Liver (tissue), 9 donors: ENCODE results near the gene PPP1CC. TPM values are rescaled to one million over a fixed set of nuclear protein-coding genes. Genes with fewer than 3 reads are reported as not detected.

ENCODE experiments used
- DNase-seq: peaks from one replicate; pipeline ENCODE4 v3.0.0-alpha.2; 2017; ENCODE audit warnings: low spot score
- H3K27ac ChIP-seq, 2 donors: one replicate each; pipeline ENCODE4 v1.7.0; 2013; ENCODE audit warnings: inconsistent platforms in 2 of 2, low read length in 2 of 2, control low read depth in 1 of 2, low read depth in 1 of 2, mild to moderate bottlenecking in 1 of 2
- H3K27me3 ChIP-seq, 4 donors: one replicate each; pipeline versions ENCODE4 v1.6.1 to v1.7.0; 2013; ENCODE audit warnings: low read length in 3 of 4, inconsistent platforms in 1 of 4, mild to moderate bottlenecking in 1 of 4, moderate library complexity in 1 of 4; ENCODE audit not compliant: control insufficient read depth in 4 of 4, insufficient read depth in 4 of 4
- H3K36me3 ChIP-seq, 4 donors: one replicate each; pipeline versions ENCODE4 v1.6.1 to v1.7.0; 2013; ENCODE audit warnings: low read length in 3 of 4, mild to moderate bottlenecking in 3 of 4, low read depth in 1 of 4, moderate library complexity in 1 of 4; ENCODE audit not compliant: control insufficient read depth in 4 of 4, insufficient read depth in 3 of 4
- H3K4me1 ChIP-seq, 4 donors: one replicate each; pipeline versions ENCODE4 v1.6.1 to v1.7.0; 2013; ENCODE audit warnings: low read length in 3 of 4, mild to moderate bottlenecking in 3 of 4, moderate library complexity in 1 of 4; ENCODE audit not compliant: control insufficient read depth in 4 of 4, insufficient read depth in 4 of 4
- H3K4me3 ChIP-seq, 3 donors: one replicate each; pipeline versions ENCODE4 v1.6.1 to v1.7.0; 2013; ENCODE audit warnings: low read length in 3 of 3, control low read depth in 1 of 3, low read depth in 1 of 3, mild to moderate bottlenecking in 1 of 3
- H3K9ac ChIP-seq, 2 donors: one replicate each; pipeline ENCODE4 v1.7.0; 2013; ENCODE audit warnings: low read length in 2 of 2, mild to moderate bottlenecking in 2 of 2, moderate library complexity in 2 of 2, control low read depth in 1 of 2, low read depth in 1 of 2
- H3K9me3 ChIP-seq, 4 donors: one replicate each; pipeline versions ENCODE4 v1.6.1 to v1.7.0; 2013; ENCODE audit warnings: low read length in 3 of 4; ENCODE audit not compliant: control insufficient read depth in 4 of 4
- GABPA ChIP-seq, 2 donors: IDR thresholded peaks in 1 of 2; conservative IDR thresholded peaks in 1 of 2; 2 replicates each; pipeline ENCODE4 v1.6.1; 2016; ENCODE audit warnings: antibody characterized with exemption in 2 of 2, mild to moderate bottlenecking in 1 of 2, moderate library complexity in 1 of 2
- HNF4A ChIP-seq, 2 donors: conservative IDR thresholded peaks; 2 replicates each; pipeline ENCODE4 v1.6.1; 2016; ENCODE audit warnings: antibody characterized with exemption in 2 of 2, mild to moderate bottlenecking in 2 of 2
- HNF4G ChIP-seq: IDR thresholded peaks from 2 replicates; pipeline ENCODE4 v1.6.1; 2016; ENCODE audit warnings: antibody characterized with exemption
- JUND ChIP-seq, 2 donors: IDR thresholded peaks; 2 replicates each; pipeline ENCODE4 v1.6.1; 2016; ENCODE audit warnings: antibody characterized with exemption in 2 of 2
- NR2F2 ChIP-seq: IDR thresholded peaks from 2 replicates; pipeline ENCODE4 v1.6.1; 2016; ENCODE audit warnings: antibody characterized with exemption
- RAD21 ChIP-seq, 2 donors: IDR thresholded peaks; 2 replicates each; pipeline ENCODE4 v1.6.1; 2016; ENCODE audit warnings: antibody characterized with exemption in 2 of 2, mild to moderate bottlenecking in 2 of 2
- REST ChIP-seq: IDR thresholded peaks from 2 replicates; pipeline ENCODE4 v1.6.1; 2016; ENCODE audit warnings: antibody characterized with exemption, mild to moderate bottlenecking
- RXRA ChIP-seq, 2 donors: IDR thresholded peaks; 2 replicates each; pipeline ENCODE4 v1.6.1; 2017 to 2018; ENCODE audit warnings: antibody characterized with exemption in 2 of 2, mild to moderate bottlenecking in 1 of 2
- TAF1 ChIP-seq: conservative IDR thresholded peaks from 2 replicates; pipeline ENCODE4 v1.6.1; 2016; ENCODE audit warnings: antibody characterized with exemption, mild to moderate bottlenecking
- WGBS: extraction: QIAGEN DNeasy Blood & Tissue Kit; methylation state at CpG from one replicate; pipeline ENCODE4 v1.1.7; 2013; 5-methylcytosine and 5-hydroxymethylcytosine counted together
- polyA plus RNA-seq, 2 donors: library from polyadenylated mRNA; stranded (reverse) in 1 of 2; unstranded in 1 of 2; fragments of 200-250 nt in 1 of 2; fragments of >200 nt in 1 of 2; fragmentation: Nextera tagmentation in 1 of 2; extraction: Ambion mirVana in 1 of 2; gene quantifications; one replicate each; pipeline versions ENCODE4 v1.2.1 to v1.2.3, GENCODE V29; 2013 to 2015
- total RNA-seq, 2 donors: library from RNA; depleted of rRNA; stranded (reverse); fragments of >200 nt; gene quantifications; one replicate each; pipeline ENCODE4 v1.2.3, GENCODE V29; 2014
- TF ChIP-seq, protein P1 (sequence below): fragments of 150-350 bp; IDR thresholded peaks from 2 replicates; pipeline ENCODE4 v1.5.1; 2017; ENCODE audit warnings: improper control_type of control experiment, low read depth, low read length; ENCODE audit not compliant: missing input control
- TF ChIP-seq, protein P2 (sequence below): IDR thresholded peaks from 2 replicates; pipeline ENCODE4 v1.6.1; 2016; ENCODE audit warnings: antibody characterized with exemption
- TF ChIP-seq, protein P3 (sequence below): IDR thresholded peaks from 2 replicates; pipeline ENCODE4 v1.6.1; 2016; ENCODE audit warnings: antibody characterized with exemption
- TF ChIP-seq, protein P4 (sequence below): IDR thresholded peaks from 2 replicates; pipeline ENCODE4 v1.6.1; 2016; ENCODE audit warnings: antibody characterized with exemption
- donor health status: healthy.
- donor health status: healthy.
- donor health status: healthy.
- donor health status: healthy.
- donor health status: healthy.

PPP1CC gene
- total and polyA plus RNA-seq, 4 donors, result 22.1 to 73.2 (median 36.0) TPM

GRCh38 chr12:110786012-110786411, 43.3 kb upstream of the PPP1CC start:
- Histone ChIP-seq H3K4me1 (no peaks in the 10 kb centered on the region), H3K27ac (no peak overlapping the region), H3K9me3 (no peaks in the 10 kb centered on the region), H3K27me3 (no peaks in the 10 kb centered on the region), H3K36me3 (no peaks in the 10 kb centered on the region), H3K9ac (no peak overlapping the region), H3K4me3 (no peak overlapping the region)
- DNase-seq, result no peak
- whole genome bisulfite sequencing, result 87% methylated on average over 7 of the region's 7 CpGs
- TF ChIP-seq, protein P1, sequence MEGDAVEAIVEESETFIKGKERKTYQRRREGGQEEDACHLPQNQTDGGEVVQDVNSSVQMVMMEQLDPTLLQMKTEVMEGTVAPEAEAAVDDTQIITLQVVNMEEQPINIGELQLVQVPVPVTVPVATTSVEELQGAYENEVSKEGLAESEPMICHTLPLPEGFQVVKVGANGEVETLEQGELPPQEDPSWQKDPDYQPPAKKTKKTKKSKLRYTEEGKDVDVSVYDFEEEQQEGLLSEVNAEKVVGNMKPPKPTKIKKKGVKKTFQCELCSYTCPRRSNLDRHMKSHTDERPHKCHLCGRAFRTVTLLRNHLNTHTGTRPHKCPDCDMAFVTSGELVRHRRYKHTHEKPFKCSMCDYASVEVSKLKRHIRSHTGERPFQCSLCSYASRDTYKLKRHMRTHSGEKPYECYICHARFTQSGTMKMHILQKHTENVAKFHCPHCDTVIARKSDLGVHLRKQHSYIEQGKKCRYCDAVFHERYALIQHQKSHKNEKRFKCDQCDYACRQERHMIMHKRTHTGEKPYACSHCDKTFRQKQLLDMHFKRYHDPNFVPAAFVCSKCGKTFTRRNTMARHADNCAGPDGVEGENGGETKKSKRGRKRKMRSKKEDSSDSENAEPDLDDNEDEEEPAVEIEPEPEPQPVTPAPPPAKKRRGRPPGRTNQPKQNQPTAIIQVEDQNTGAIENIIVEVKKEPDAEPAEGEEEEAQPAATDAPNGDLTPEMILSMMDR, result no peak
- no peak for TF ChIP-seq NR2F2
- TF ChIP-seq RAD21 (IDR thresholded peaks at IDR 0.05), result no peak
- no peak for TF ChIP-seq JUND (IDR thresholded peaks at IDR 0.05)

DNA sequence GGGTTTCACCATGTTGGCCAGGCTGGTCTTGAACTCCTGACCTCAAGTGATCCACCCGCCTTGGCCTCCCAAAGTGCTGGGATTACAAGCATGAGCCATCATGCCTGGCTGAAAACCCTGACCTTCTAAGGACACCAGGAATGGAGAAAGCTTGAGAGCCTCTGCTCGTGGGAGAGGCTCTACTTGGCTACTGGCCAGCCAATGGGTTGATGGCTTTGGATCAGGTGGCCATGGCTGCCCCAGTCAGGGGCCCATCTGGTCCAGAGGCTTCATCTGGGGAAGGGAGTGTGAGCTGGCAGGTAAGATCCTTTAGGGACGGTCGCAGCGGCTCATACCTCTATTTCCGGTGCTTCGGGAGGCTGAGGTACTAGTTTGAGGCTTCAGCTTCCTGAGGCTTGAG, 42.5 kb upstream of the PPP1CC start:
- H3K9me3 ChIP-seq, result no peaks in the 10 kb centered on the region
- no peak overlapping the region for H3K27ac ChIP-seq
- no peak for DNase-seq
- no peak overlapping the region for H3K4me3 ChIP-seq
- no peaks in the 10 kb centered on the region for H3K4me1 ChIP-seq
- H3K27me3 ChIP-seq, result no peaks in the 10 kb centered on the region
- no peak overlapping the region for H3K9ac ChIP-seq
- TF ChIP-seq, protein P2, sequence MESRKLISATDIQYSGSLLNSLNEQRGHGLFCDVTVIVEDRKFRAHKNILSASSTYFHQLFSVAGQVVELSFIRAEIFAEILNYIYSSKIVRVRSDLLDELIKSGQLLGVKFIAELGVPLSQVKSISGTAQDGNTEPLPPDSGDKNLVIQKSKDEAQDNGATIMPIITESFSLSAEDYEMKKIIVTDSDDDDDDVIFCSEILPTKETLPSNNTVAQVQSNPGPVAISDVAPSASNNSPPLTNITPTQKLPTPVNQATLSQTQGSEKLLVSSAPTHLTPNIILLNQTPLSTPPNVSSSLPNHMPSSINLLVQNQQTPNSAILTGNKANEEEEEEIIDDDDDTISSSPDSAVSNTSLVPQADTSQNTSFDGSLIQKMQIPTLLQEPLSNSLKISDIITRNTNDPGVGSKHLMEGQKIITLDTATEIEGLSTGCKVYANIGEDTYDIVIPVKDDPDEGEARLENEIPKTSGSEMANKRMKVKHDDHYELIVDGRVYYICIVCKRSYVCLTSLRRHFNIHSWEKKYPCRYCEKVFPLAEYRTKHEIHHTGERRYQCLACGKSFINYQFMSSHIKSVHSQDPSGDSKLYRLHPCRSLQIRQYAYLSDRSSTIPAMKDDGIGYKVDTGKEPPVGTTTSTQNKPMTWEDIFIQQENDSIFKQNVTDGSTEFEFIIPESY, result no peak
- H3K36me3 ChIP-seq, result no peaks in the 10 kb centered on the region
- WGBS, result 86% methylated on average over 7 of the region's 7 CpGs

DNA sequence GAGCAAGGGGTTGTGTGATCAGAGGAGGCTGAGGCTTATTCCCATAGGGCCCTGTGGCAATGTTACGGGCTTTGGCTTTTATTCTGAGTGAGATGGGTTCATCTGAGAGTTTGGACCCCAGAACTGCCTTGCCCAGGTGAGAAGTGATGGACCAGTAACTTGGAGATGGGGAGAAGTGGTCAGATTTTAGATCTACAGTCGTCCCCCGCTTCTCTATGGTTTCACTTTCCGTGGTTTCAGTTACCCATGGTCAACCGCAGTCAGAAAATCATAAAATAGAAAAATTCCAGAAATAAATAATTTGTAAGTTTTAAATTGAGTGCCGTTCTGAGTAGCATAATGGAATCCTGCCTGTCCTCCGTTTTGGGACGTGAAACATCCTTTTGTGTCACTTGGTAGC, 40.2 kb upstream of the PPP1CC start:
- 90% methylated on average over 8 of the region's 8 CpGs for WGBS
- Histone ChIP-seq H3K9ac (no peak overlapping the region), H3K27ac (no peak overlapping the region), H3K36me3 (no peaks in the 10 kb centered on the region), H3K4me1 (no peaks in the 10 kb centered on the region), H3K27me3 (no peaks in the 10 kb centered on the region), H3K9me3 (no peaks in the 10 kb centered on the region), H3K4me3 (no peak overlapping the region)
- TF ChIP-seq, protein P3, sequence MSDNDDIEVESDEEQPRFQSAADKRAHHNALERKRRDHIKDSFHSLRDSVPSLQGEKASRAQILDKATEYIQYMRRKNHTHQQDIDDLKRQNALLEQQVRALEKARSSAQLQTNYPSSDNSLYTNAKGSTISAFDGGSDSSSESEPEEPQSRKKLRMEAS, result no peak
- TF ChIP-seq HNF4G, result no peak
- no peak for TF ChIP-seq JUND (IDR thresholded peaks at IDR 0.05)
- TF ChIP-seq RAD21 (IDR thresholded peaks at IDR 0.05), result no peak
- no peak for TF ChIP-seq HNF4A (conservative IDR thresholded peaks at IDR 0.05)
- TF ChIP-seq, protein P4, sequence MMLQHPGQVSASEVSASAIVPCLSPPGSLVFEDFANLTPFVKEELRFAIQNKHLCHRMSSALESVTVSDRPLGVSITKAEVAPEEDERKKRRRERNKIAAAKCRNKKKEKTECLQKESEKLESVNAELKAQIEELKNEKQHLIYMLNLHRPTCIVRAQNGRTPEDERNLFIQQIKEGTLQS, result no peak
- no peak for TF ChIP-seq NR2F2
- no peak for TF ChIP-seq RXRA (IDR thresholded peaks at IDR 0.05)
- no peak for TF ChIP-seq TAF1
- no peak for TF ChIP-seq GABPA (IDR thresholded peaks at IDR 0.05 in 1 of 2, conservative IDR thresholded peaks at IDR 0.05 in 1 of 2)
- TF ChIP-seq, protein P2, result no peak
- no peak for TF ChIP-seq REST
- no peak for DNase-seq
